IPS DF 6.9 (cell line): ENCODE measurements around the gene OVOL2.

ENCODE experiments used
- DNase-seq: peaks from one replicate; pipeline ENCODE4 v3.0.0-alpha.2; 2013; ENCODE audit warnings: low read depth, low spot score
- H3K27ac ChIP-seq: one replicate; pipeline ENCODE4 v1.5.1; 2013; ENCODE audit warnings: low read length, control low read depth
- H3K27me3 ChIP-seq: 2 replicates; pipeline ENCODE4 v1.6.1; 2013; ENCODE audit warnings: mild to moderate bottlenecking, low read length; ENCODE audit not compliant: control insufficient read depth, insufficient read depth
- H3K36me3 ChIP-seq: 2 replicates; pipeline ENCODE4 v1.6.1; 2013; ENCODE audit warnings: low read length; ENCODE audit not compliant: control insufficient read depth, insufficient read depth
- H3K4me1 ChIP-seq: 2 replicates; pipeline ENCODE4 v1.6.1; 2013; ENCODE audit warnings: low read length; ENCODE audit not compliant: control insufficient read depth, insufficient read depth
- H3K4me3 ChIP-seq: 2 replicates; pipeline ENCODE4 v1.5.1; 2013; ENCODE audit warnings: mild to moderate bottlenecking, low read length
- H3K9me3 ChIP-seq: 2 replicates; pipeline ENCODE4 v1.6.1; 2013; ENCODE audit warnings: low read length, inconsistent platforms; ENCODE audit not compliant: control insufficient read depth, insufficient read depth
- WGBS: extraction: QIAGEN DNeasy Blood & Tissue Kit; methylation state at CpG from one replicate; pipeline ENCODE4 v1.1.7; 2013; ENCODE audit warnings: mixed read lengths, missing lambda C conversion rate; ENCODE audit not compliant: insufficient read length, insufficient coverage; 5-methylcytosine and 5-hydroxymethylcytosine counted together

OVOL2 gene

DNA sequence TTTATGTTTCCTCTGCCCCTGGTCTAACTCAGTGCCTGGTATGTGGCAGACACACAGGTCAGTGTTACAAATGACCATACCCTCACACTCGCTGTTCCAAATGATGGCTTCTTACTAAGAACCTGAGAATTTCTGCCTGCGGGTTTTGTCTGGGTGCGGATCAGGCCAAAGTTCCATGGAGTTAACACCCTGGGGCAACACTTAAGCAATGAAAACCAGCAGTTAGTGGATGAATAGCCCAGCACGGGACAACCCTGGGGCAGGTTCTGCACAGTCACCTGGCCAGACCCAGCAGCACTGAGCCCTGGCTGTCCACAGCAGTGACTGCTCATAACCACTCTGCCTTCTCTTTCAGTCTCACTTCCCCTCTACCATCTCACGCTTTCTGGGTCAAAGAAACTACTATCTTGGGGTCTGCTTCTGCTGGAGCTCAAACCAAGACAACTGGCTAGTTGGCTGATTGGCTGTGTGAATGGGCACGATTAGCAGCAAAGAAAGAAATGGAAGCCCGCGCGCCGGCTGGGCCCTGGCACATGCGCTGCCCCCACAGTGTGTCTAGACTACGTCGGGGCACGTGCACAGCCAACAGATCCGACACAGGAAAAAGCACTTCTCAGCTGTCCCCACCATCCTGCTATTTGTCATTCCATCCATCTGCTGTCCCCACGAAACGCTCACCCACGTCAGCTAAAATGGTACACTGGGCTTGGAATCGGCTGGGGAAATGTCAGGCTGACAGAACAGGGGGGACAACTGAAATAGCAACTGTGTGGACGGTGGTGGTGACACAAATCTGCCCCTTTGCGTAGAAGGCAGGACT, 52.3 kb downstream of the OVOL2 start:
- no peak for DNase-seq
- Histone ChIP-seq H3K36me3 (no peaks in the 10 kb centered on the region), H3K27ac (no peak overlapping the region), H3K4me3 (no peak overlapping the region), H3K9me3 (no peaks in the 10 kb centered on the region), H3K27me3 (no peaks in the 10 kb centered on the region), H3K4me1 (peaks cover 1% of the 10 kb centered on the region; the same call in 1 of the 2 replicates)
- no CpG with 5 or more reads among the region's 21 CpGs for WGBS

DNA sequence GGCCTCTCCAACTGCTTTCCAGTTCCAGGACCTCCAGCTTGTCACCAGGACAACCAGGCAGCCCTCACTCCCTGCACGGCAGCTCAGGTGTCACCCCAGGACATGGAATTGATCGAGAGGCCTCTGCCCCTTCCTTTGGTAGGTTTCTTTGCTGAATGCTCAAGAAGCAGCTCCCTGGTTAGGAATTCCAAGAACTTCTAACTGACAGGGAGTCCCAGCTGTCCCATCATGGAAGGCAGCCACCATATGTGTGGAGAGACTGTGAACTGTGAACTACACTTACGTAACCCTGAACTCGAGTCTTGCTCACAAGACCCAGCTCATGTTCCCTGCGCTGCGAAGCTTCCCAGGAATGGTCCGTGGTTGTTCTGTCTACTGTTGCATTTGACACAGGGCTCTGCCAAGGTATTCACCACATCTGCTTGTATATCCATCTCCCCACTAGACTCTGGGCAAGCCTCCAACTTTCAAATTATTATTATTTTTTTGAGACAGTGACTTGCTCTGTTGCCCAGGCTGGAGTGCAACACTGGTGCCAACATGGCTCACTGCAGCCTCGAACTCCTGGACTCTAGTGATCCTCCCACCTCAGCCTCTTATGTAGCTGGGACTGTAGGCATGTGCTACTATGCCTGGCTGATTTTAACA, 53.2 kb downstream of the OVOL2 start:
- WGBS: no CpG with 5 or more reads among the region's 8 CpGs
- no peak for DNase-seq

DNA sequence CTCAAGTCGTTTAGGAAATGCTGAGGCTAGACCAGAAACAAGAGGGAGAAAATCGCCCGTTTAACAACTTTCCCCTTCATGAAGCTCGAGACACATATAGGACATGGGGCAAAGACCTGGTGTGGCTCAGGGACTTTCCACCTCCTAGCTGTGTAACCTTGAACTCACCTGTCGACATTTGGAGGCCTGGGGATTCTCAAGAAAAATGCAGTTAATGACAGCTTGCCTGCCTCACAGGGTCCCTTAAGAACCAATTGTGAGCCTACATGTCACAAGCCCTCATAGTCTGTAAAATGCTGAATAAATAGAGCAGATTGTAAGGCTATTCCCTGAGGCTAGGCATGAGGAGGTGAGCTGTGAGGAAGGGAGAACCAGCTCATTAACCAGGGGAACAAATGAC, 53.8 kb downstream of the OVOL2 start:
- Histone ChIP-seq H3K9me3 (no peaks in the 10 kb centered on the region), H3K36me3 (no peaks in the 10 kb centered on the region), H3K27me3 (no peaks in the 10 kb centered on the region), H3K27ac (no peak overlapping the region), H3K4me3 (no peak overlapping the region), H3K4me1 (peaks cover 1% of the 10 kb centered on the region; the same call in 1 of the 2 replicates)
- DNase-seq: no peak
- WGBS: no CpG with 5 or more reads among the region's 5 CpGs

More for the DNA sequence above, 53.2 kb downstream of the OVOL2 start:
- no peak overlapping the region for H3K4me3 ChIP-seq
- no peaks in the 10 kb centered on the region for H3K27me3 ChIP-seq
- no peak overlapping the region for H3K27ac ChIP-seq
- no peaks in the 10 kb centered on the region for H3K36me3 ChIP-seq
- H3K4me1 ChIP-seq: peaks cover 1% of the 10 kb centered on the region; the same call in 1 of the 2 replicates
- H3K9me3 ChIP-seq: no peaks in the 10 kb centered on the region

DNA sequence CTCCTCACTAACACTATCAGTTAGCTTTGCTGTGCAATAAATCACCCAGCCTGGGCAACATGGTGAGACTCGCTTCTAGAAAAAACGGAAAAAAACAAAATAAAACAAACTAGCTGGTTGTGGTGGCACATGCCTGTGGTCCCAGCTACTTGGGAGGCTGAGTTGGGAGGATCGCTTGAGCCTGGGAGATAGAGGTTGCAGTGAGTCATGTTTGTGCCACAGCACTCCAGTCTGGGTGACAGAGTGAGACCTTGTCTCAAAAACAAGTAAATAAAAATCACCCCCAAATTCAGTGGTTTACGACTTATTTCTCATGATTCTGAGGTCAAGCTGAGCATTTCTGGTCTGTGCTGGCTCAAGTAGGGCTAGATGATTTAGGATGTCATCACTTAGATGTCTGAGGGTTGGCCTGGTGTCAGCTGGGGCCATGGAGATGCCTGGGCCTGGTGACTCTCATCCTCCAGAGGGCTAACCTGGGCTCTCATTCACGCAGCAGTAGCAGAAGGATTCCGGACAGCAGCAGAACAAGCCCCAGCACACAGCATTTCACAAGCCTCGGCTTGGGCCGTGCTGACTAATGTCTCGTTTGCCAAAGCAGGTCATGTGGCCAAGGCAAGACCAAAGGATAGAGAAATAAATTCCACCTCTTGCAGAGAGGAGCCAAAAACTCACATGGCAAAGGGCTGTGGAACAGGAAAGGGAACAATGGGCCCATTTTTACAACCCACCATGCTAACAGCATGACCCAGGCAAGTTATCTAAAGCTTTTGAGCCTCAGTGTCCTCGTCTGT, 56.4 kb downstream of the OVOL2 start:
- WGBS: no CpG with 5 or more reads among the region's 10 CpGs
- Histone ChIP-seq H3K4me1 (peaks cover 3% of the 10 kb centered on the region; the same call in 1 of the 2 replicates), H3K36me3 (no peaks in the 10 kb centered on the region), H3K27me3 (no peaks in the 10 kb centered on the region), H3K4me3 (no peak overlapping the region), H3K9me3 (no peaks in the 10 kb centered on the region), H3K27ac (no peak overlapping the region)
- no peak for DNase-seq

DNA sequence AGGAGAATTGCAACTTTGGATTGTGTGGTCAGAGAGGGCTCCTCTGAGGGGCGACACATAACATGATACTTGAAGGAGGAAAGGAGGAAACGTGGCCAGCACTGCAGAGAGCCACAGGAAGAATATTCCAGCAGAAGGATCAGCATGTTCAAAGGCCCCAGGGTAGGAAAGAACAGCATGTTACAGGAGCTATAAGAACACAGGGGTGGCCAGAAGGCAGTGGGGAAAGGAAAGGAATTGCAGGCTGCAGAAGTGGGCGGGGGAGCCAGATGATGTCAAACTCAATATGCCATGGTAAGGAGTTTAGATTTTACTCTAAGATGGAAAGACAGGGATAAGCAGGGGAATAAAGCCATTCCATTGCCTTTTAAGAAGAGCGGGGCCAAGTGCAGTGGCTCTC, 58.1 kb downstream of the OVOL2 start:
- DNase-seq: no peak
- H3K36me3 ChIP-seq: no peaks in the 10 kb centered on the region
- no peaks in the 10 kb centered on the region for H3K9me3 ChIP-seq
- no CpG with 5 or more reads among the region's 4 CpGs for WGBS
- no peaks in the 10 kb centered on the region for H3K27me3 ChIP-seq
- no peak overlapping the region for H3K4me3 ChIP-seq
- H3K4me1 ChIP-seq: 0 out of 2 replicates have a peak, but pooled peaks cover 3% of the 10 kb centered on the region
- H3K27ac ChIP-seq: no peak overlapping the region

DNA sequence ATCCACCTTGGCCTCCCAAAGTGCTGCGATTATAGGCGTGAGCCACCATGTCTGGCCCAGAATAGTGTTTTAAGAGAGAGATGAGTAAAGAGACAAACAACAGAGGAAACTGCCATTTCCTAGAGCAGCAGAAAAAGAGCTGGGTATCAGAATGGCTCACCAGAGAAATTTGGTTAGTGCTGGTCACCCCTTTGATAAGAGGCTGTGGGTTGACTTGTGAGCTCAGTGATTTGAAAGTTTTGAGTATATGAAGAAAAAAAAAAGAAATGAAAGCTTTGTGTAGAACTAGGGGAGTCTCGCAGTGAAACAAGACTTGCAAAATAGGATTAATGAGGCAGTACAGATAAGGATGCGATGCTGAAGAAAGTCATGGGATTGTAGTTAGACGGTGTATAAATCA, 59.3 kb downstream of the OVOL2 start:
- Histone ChIP-seq H3K4me1 (0 out of 2 replicates have a peak, but pooled peaks cover 2% of the 10 kb centered on the region), H3K36me3 (no peaks in the 10 kb centered on the region), H3K4me3 (no peak overlapping the region), H3K27me3 (no peaks in the 10 kb centered on the region), H3K9me3 (no peaks in the 10 kb centered on the region), H3K27ac (no peak overlapping the region)
- DNase-seq: no peak
- WGBS: 100% methylated on average over 1 of the region's 5 CpGs

DNA sequence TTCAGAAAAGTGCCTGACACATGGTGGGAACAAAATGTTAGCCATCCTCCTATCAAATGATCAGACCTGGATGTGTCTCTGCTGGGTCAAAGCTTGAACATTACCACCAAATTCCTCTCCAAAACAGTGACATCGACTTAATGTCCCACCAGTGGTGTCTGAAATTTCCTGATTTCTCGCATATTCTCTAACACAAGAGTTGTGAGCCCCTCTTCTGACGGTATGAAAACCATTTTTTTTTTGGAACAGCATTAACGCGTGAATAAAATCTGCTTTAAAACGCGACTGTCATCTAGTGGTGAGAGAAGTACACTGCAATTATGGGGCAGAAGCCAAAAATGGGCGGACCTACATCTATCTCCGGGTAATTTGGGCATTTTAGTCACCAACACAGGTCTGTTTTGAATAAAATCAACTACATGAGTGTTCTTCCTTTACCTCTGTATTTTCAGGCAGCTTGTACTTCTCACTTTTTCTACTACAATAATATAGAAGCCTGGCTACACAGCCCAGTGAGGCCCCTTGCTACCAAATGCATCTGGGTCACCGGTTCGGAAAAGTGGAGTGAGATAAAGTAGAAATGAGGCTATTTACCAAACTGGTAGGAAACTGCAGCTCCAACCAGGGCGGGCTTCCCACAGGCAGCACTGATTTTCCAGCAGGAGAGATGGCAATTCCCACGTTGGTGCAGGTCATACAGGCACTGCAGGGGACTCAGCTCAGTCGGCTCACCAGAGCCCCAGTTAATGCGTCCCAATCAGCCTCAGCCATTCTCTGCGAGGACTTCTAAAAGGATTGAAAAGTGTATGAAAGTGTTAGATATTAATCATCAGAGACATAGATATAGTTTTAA, 61.5 kb downstream of the OVOL2 start:
- Histone ChIP-seq H3K27ac (no peak overlapping the region), H3K27me3 (no peaks in the 10 kb centered on the region), H3K36me3 (no peaks in the 10 kb centered on the region), H3K9me3 (no peaks in the 10 kb centered on the region), H3K4me1 (0 out of 2 replicates have a peak, but pooled peaks cover 2% of the 10 kb centered on the region), H3K4me3 (no peak overlapping the region)
- no CpG with 5 or more reads among the region's 16 CpGs for WGBS
- no peak for DNase-seq

DNA sequence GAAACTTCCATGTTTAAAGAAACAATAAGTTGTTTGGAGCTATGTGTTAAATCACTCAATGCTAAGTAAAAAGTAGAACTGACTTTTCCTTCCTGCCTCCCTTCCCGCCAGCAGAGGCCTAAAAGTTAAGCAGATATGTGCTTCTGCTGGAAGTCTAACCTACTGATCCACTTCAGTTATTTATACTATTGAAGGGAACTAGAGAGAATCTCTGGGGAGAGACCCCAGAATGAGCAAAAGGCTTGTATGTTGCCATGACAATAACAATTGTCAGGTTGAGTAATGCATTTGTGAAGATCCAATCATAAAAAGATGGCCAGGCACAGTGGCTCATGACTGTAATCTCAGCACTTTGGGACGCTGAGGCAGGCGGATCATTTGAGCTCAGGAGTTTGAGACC, 64.2 kb downstream of the OVOL2 start:
- WGBS: no CpG with 5 or more reads among the region's 3 CpGs
- no peaks in the 10 kb centered on the region for H3K27me3 ChIP-seq
- H3K36me3 ChIP-seq: peaks cover 6% of the 10 kb centered on the region; the same call in 1 of the 2 replicates
- 0 out of 2 replicates have a peak, but pooled peaks cover 2% of the 10 kb centered on the region for H3K4me1 ChIP-seq
- H3K27ac ChIP-seq: no peak overlapping the region
- no peak for DNase-seq
- no peak overlapping the region for H3K4me3 ChIP-seq
- H3K9me3 ChIP-seq: no peaks in the 10 kb centered on the region

DNA sequence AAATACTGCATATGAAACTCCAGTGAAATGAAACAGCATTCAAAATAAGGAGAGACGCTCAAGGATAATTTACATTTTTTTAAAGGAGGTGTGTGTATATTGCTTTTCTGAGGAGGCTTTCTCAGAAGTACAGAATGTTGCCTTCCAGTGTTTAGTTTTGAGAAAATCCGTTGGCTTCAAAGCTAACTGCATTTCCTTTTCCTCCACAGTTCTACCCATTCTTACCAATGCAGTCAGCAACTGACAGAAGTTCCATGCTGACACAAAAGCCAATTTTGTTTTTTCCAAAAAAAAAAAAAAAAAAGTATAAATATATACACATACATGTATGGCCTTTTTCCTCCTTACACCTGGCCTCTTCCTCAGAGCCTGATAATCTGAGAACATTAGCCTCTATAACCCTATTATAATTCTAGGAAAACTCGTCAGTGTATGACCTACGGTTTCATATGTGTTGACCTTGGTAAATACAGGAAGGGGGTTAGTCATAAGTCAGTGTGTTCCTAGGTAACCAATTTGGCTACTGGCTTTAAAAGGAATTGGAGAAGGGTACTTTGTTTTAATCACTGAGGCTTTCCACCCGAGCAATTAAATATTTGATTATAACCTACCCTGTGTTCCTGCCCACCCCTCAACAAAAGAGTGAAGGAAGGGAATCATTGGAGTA, 64.7 kb downstream of the OVOL2 start:
- Histone ChIP-seq H3K36me3 (peaks cover 9% of the 10 kb centered on the region; the same call in 1 of the 2 replicates), H3K9me3 (no peaks in the 10 kb centered on the region), H3K27me3 (no peaks in the 10 kb centered on the region), H3K27ac (no peak overlapping the region), H3K4me1 (0 out of 2 replicates have a peak, but pooled peaks cover 2% of the 10 kb centered on the region), H3K4me3 (no peak overlapping the region)
- no peak for DNase-seq
- no CpG with 5 or more reads among the region's 5 CpGs for WGBS
